HG03039 (cell line): ENCODE measurements around the gene GNB1.

ENCODE experiments used
- ATAC-seq: cut with Tn5 transposase; IDR thresholded peaks from one replicate; pipeline ENCODE4 v1.9.1; 2021; ENCODE audit warnings: mild to moderate bottlenecking, moderate library complexity; ENCODE audit not compliant: unreplicated experiment

The GNB1 gene

GRCh38 chr1:1768249-1768992 lies 122.5 kb downstream of the GNB1 start:
- ATAC-seq: no peak

- no peak for ATAC-seq
Measured at GRCh38 chr1:1764876-1765470, 125.9 kb downstream of the GNB1 start.

- no peak for ATAC-seq
Measured at GRCh38 chr1:1763657-1764621, 126.9 kb downstream of the GNB1 start.

GRCh38 chr1:1761504-1762376 lies 129.1 kb downstream of the GNB1 start:
- no peak for ATAC-seq

- ATAC-seq: no peak
Measured at GRCh38 chr1:1760715-1761114, 130.2 kb downstream of the GNB1 start.

- ATAC-seq: no peak
Measured at GRCh38 chr1:1760345-1760650, 130.6 kb downstream of the GNB1 start.

GRCh38 chr1:1759456-1760344 lies 131.2 kb downstream of the GNB1 start:
- ATAC-seq: no peak

GRCh38 chr1:1758692-1759455 lies 132.0 kb downstream of the GNB1 start:
- no peak for ATAC-seq

GRCh38 chr1:1758059-1758621 lies 132.7 kb downstream of the GNB1 start:
- ATAC-seq: no peak

- ATAC-seq: no peak
Measured at GRCh38 chr1:1757422-1758058, 133.3 kb downstream of the GNB1 start.

GRCh38 chr1:1756661-1757421 lies 134.0 kb downstream of the GNB1 start:
- ATAC-seq: no peak

- ATAC-seq: no peak
Measured at GRCh38 chr1:1755852-1756251, 135.0 kb downstream of the GNB1 start.

- no peak for ATAC-seq
Measured at GRCh38 chr1:1755426-1755825, 135.5 kb downstream of the GNB1 start.

- no peak for ATAC-seq
Measured at GRCh38 chr1:1754051-1754815, 136.7 kb downstream of the GNB1 start.

GRCh38 chr1:1753607-1754005 lies 137.3 kb downstream of the GNB1 start:
- ATAC-seq: no peak

GRCh38 chr1:1752636-1753606 lies 138.0 kb downstream of the GNB1 start:
- no peak for ATAC-seq
